H1 (cell line): ENCODE measurements around the gene ACTL8. TPM values are rescaled to one million over a fixed set of nuclear protein-coding genes. Genes with fewer than 3 reads are reported as not detected.

Source experiments
- CTCF ChIA-PET: fragments of 300-600 bp; sonication (Branson Sonifier 250); formaldehyde crosslinking; loops from one replicate; lab custom pipeline; 2021; ENCODE audit not compliant: partially characterized antibody; lab: Charles Lee
- POLR2A ChIA-PET: fragments of 300-600 bp; sonication (Branson Sonifier 250); formaldehyde crosslinking; loops from one replicate; lab custom pipeline; 2021; ENCODE audit warnings: inconsistent platforms; ENCODE audit not compliant: partially characterized antibody; lab: Charles Lee
- DNase-seq, 2 experiments: peaks; one replicate each; pipeline versions ENCODE4 v3.0.0 to v3.0.0-alpha.2; 2010 to 2022; ENCODE audit warnings: low spot score in 2 of 2, low read depth in 1 of 2, mixed read lengths in 1 of 2
- FAIRE-seq: peaks from 2 replicates; lab custom pipeline; 2011; peaks lifted over from hg19 to GRCh38; lab: Jason Lieb, UNC
- H2AFZ ChIP-seq: 2 replicates; pipeline ENCODE4 v1.8.1; 2012; ENCODE audit warnings: low read length, inconsistent platforms
- H2AK5ac ChIP-seq: 2 replicates; pipeline ENCODE4 v1.6.1; 2013; ENCODE audit warnings: low read depth, low read length
- H2BK120ac ChIP-seq: replicated peaks from 2 replicates; pipeline ENCODE3; 2013; ENCODE audit warnings: low read depth, low read length, inconsistent platforms
- H2BK12ac ChIP-seq: 2 replicates; pipeline ENCODE4 v1.6.1; 2013; ENCODE audit warnings: low read depth, low read length
- H2BK15ac ChIP-seq: 2 replicates; pipeline ENCODE4 v1.6.1; 2013; ENCODE audit warnings: low read length
- H2BK20ac ChIP-seq: 2 replicates; pipeline ENCODE4 v1.6.1; 2013; ENCODE audit warnings: low read length
- H2BK5ac ChIP-seq: 2 replicates; pipeline ENCODE4 v1.6.1; 2013; ENCODE audit warnings: low read depth, low read length
- H3K14ac ChIP-seq: 2 replicates; pipeline ENCODE4 v1.6.1; 2013; ENCODE audit warnings: inconsistent platforms; ENCODE audit not compliant: insufficient read length
- H3K18ac ChIP-seq: 2 replicates; pipeline ENCODE4 v1.6.1; 2013; ENCODE audit warnings: low read length; ENCODE audit errors: extremely low read depth
- H3K23ac ChIP-seq: 2 replicates; pipeline ENCODE4 v1.6.1; 2013; ENCODE audit warnings: inconsistent platforms; ENCODE audit not compliant: insufficient read length
- H3K23me2 ChIP-seq: 2 replicates; pipeline ENCODE4 v1.6.1; 2013; ENCODE audit warnings: low read depth, low read length
- H3K27ac ChIP-seq: 2 replicates; pipeline ENCODE4 v1.6.1; 2011; ENCODE audit warnings: low read depth, low read length, inconsistent platforms
- H3K27me3 ChIP-seq, 4 experiments: replicated peaks in 1 of 4; 1 replicate in 1 of 4; 2 replicates in 3 of 4; pipeline versions ENCODE4 v1.6.1 to v1.8.1; 2011 to 2013; ENCODE audit warnings: low read length in 3 of 4, mild to moderate bottlenecking in 3 of 4, inconsistent platforms in 2 of 4, mixed read lengths in 2 of 4, moderate library complexity in 1 of 4; ENCODE audit not compliant: control insufficient read depth in 3 of 4, insufficient read depth in 3 of 4; ENCODE audit errors: extremely low read depth in 1 of 4
- H3K36me3 ChIP-seq, 4 experiments: 2 replicates each; pipeline versions ENCODE4 v1.6.1 to v1.8.1; 2011 to 2013; ENCODE audit warnings: mild to moderate bottlenecking in 4 of 4, low read length in 3 of 4, moderate library complexity in 2 of 4, control low read depth in 1 of 4, inconsistent platforms in 1 of 4; ENCODE audit not compliant: insufficient read depth in 4 of 4, control insufficient read depth in 2 of 4
- H3K4ac ChIP-seq: replicated peaks from 2 replicates; pipeline ENCODE3; 2013; ENCODE audit warnings: low read length, low read depth, mixed read lengths, inconsistent platforms; ENCODE audit not compliant: insufficient read length
- H3K4me1 ChIP-seq, 4 experiments: replicated peaks in 1 of 4; 1 replicate in 1 of 4; 2 replicates in 3 of 4; pipeline versions ENCODE4 v1.6.1 to v1.8.1; 2011 to 2013; ENCODE audit warnings: low read length in 3 of 4, inconsistent platforms in 2 of 4, mixed read lengths in 1 of 4; ENCODE audit not compliant: insufficient read depth in 4 of 4, control insufficient read depth in 3 of 4
- H3K4me2 ChIP-seq, 2 experiments: 2 replicates each; pipeline versions ENCODE4 v1.6.1 to v1.8.1; 2011 to 2013; ENCODE audit warnings: low read depth in 2 of 2, low read length in 2 of 2, control low read depth in 1 of 2, inconsistent platforms in 1 of 2, mild to moderate bottlenecking in 1 of 2; ENCODE audit not compliant: insufficient read depth in 1 of 2
- H3K4me3 ChIP-seq, 4 experiments: fragments of 200-600, 300-600 bp in 1 of 4; sonication (generic), shearing (Covaris generic), sonication (Bioruptor Twin) in 1 of 4; 2 replicates each; pipeline versions ENCODE4 v1.5.1 to v1.8.1; 2011 to 2016; ENCODE audit warnings: low read length in 4 of 4, low read depth in 3 of 4, control low read depth in 2 of 4, inconsistent platforms in 2 of 4, mild to moderate bottlenecking in 2 of 4, mixed read lengths in 1 of 4, moderate library complexity in 1 of 4; ENCODE audit not compliant: insufficient read depth in 2 of 4; ENCODE audit errors: extremely low read depth in 1 of 4
- H3K56ac ChIP-seq: replicated peaks from 2 replicates; pipeline ENCODE3; 2013; ENCODE audit warnings: low read depth, mild to moderate bottlenecking, mixed read lengths, low read length, inconsistent platforms; ENCODE audit not compliant: insufficient read length
- H3K79me1 ChIP-seq: 2 replicates; pipeline ENCODE4 v1.6.1; 2013; ENCODE audit warnings: low read depth, low read length, control low read depth
- H3K79me2 ChIP-seq, 2 experiments: 2 replicates each; pipeline versions ENCODE4 v1.6.1 to v1.8.1; 2012 to 2013; ENCODE audit warnings: low read length in 2 of 2, mild to moderate bottlenecking in 2 of 2, inconsistent platforms in 1 of 2; ENCODE audit not compliant: insufficient read depth in 2 of 2, control insufficient read depth in 1 of 2
- H3K9ac ChIP-seq, 4 experiments: replicated peaks in 1 of 4; 1 replicate in 1 of 4; 2 replicates in 3 of 4; pipeline versions ENCODE4 v1.6.1 to v1.8.1; 2011 to 2013; ENCODE audit warnings: low read depth in 3 of 4, low read length in 3 of 4, control low read depth in 2 of 4, mild to moderate bottlenecking in 2 of 4, moderate library complexity in 2 of 4, inconsistent platforms in 1 of 4; ENCODE audit errors: extremely low read depth in 1 of 4
- H3K9me3 ChIP-seq, 2 experiments: 2 replicates each; pipeline versions ENCODE4 v1.6.1 to v1.8.1; 2012 to 2013; ENCODE audit warnings: mild to moderate bottlenecking in 2 of 2, moderate library complexity in 2 of 2, control low read depth in 1 of 2, inconsistent platforms in 1 of 2, low read depth in 1 of 2, low read length in 1 of 2, mixed read lengths in 1 of 2; ENCODE audit not compliant: insufficient read depth in 2 of 2
- H4K20me1 ChIP-seq, 2 experiments: replicated peaks in 1 of 2; 2 replicates each; pipeline versions ENCODE3 to v1.8.1; 2011 to 2013; ENCODE audit warnings: inconsistent platforms in 2 of 2, low read length in 2 of 2, mild to moderate bottlenecking in 1 of 2; ENCODE audit not compliant: insufficient read depth in 2 of 2, control insufficient read depth in 1 of 2
- H4K5ac ChIP-seq: 2 replicates; pipeline ENCODE4 v1.6.1; 2013; ENCODE audit warnings: low read length, low read depth, mixed read lengths, inconsistent platforms; ENCODE audit not compliant: insufficient read length
- H4K8ac ChIP-seq: 2 replicates; pipeline ENCODE4 v1.8.0; 2013; ENCODE audit warnings: mild to moderate bottlenecking, moderate library complexity, low read length, inconsistent platforms; ENCODE audit not compliant: insufficient read depth; ENCODE audit errors: extremely low read depth
- H4K91ac ChIP-seq: replicated peaks from 2 replicates; pipeline ENCODE3; 2013; ENCODE audit warnings: low read length, mixed read lengths, inconsistent platforms; ENCODE audit not compliant: insufficient read length
- CBX8 ChIP-seq: fragments of 300-800, 300-1000 bp; sonication (generic); IDR thresholded peaks from 2 replicates; pipeline ENCODE4 v1.7.1; 2016; ENCODE audit warnings: low read depth, low read length, borderline replicate concordance
- EP300 ChIP-seq, 2 experiments: IDR thresholded peaks; 1 replicate in 1 of 2; 2 replicates in 1 of 2; pipeline ENCODE4 v1.6.1; 2011 to 2012; ENCODE audit warnings: low read depth in 2 of 2, low read length in 2 of 2, mild to moderate bottlenecking in 2 of 2, borderline replicate concordance in 1 of 2, inconsistent platforms in 1 of 2, moderate library complexity in 1 of 2
- NRF1 ChIP-seq: IDR thresholded peaks from 2 replicates; pipeline ENCODE4 v1.6.1; 2011; ENCODE audit warnings: mild to moderate bottlenecking, low read depth, low read length, improper control_type of control experiment
- POLR2A ChIP-seq, 2 experiments: IDR thresholded peaks; 1 replicate in 1 of 2; 2 replicates in 1 of 2; pipeline ENCODE4 v1.6.1; 2011; ENCODE audit warnings: low read depth in 2 of 2, low read length in 2 of 2, mild to moderate bottlenecking in 2 of 2; ENCODE audit errors: control extremely low read depth in 1 of 2
- POU5F1 ChIP-seq: IDR thresholded peaks from 2 replicates; pipeline ENCODE4 v1.6.1; 2011; ENCODE audit warnings: low read depth, mild to moderate bottlenecking, low read length, moderate library complexity
- RNF2 ChIP-seq: fragments of 200-900, 300-1000 bp; sonication (generic); IDR thresholded peaks from 2 replicates; pipeline ENCODE4 v1.7.1; 2016; ENCODE audit warnings: borderline replicate concordance, low read depth, mild to moderate bottlenecking, antibody characterized with exemption, low read length; ENCODE audit not compliant: poor library complexity, severe bottlenecking; ENCODE audit errors: missing control alignments
- RXRA ChIP-seq: IDR thresholded peaks from 2 replicates; pipeline ENCODE4 v1.6.1; 2011; ENCODE audit warnings: low read depth, mild to moderate bottlenecking, low read length, moderate library complexity; ENCODE audit not compliant: insufficient read depth
- SP4 ChIP-seq: IDR thresholded peaks from 2 replicates; pipeline ENCODE4 v1.6.1; 2012; ENCODE audit warnings: low read length, inconsistent platforms
- polyA plus RNA-seq, 7 experiments: library from polyadenylated mRNA; depleted of rRNA in 3 of 7; stranded (reverse) in 5 of 7; unstranded in 2 of 7; fragments of >200 nt in 5 of 7; fragments of 200-250 nt in 2 of 7; gene quantifications; 1 replicate in 5 of 7; 2 replicates in 1 of 7; 4 replicates in 1 of 7; pipeline versions ENCODE4 v1.2.1 to v1.2.3, GENCODE V29; 2011 to 2013; ENCODE audit warnings: missing spikeins in 2 of 7, mixed read lengths in 2 of 7
- total RNA-seq: library from RNA; stranded (reverse); fragmentation: NEBNext Ultra II Directional; extraction: Animal tissue kit (Norgen Biotek cat#: 25700); gene quantifications from 2 replicates; pipeline ENCODE4 v1.2.1, GENCODE V29; 2021

The ACTL8 gene
- total and polyA plus RNA-seq, 2 of the 8 experiments (the other 6 are each of a cell fraction or from before 2014, with no cell fraction given), result 0.33 to 0.47 TPM

DNA sequence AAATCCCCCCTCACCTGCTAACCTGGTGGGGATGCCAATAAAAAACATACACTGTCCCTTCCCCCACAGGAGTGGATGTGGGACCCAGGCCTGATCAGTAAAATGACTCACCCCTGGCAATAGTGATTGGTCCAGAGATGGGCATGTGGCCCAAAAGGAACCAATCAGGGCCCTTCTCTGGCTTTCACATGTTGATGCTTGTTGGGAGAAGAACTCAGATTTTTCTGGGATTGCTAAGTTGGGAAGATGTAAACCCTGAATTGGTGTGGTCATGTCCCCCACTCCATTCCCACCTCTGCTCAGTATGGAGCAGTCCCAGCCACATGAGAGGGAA, 43.6 kb upstream of the ACTL8 start:
- no peak overlapping the region for H2BK5ac ChIP-seq
- H3K18ac ChIP-seq, result no peak overlapping the region
- no peak overlapping the region for H4K8ac ChIP-seq
- H3K36me3 ChIP-seq, result no peaks in the 10 kb centered on the region
- H2BK120ac ChIP-seq, result no peak overlapping the region
- no peak overlapping the region for H2BK12ac ChIP-seq
- H3K4me1 ChIP-seq, result no peaks in the 10 kb centered on the region
- no peak overlapping the region for H3K4me3 ChIP-seq
- H3K56ac ChIP-seq, result no peak overlapping the region
- no peak overlapping the region for H3K9ac ChIP-seq
- H3K14ac ChIP-seq, result no peak overlapping the region
- no peaks in the 10 kb centered on the region for H3K23me2 ChIP-seq
- H4K91ac ChIP-seq, result no peak overlapping the region
- peaks cover 4 to 17% of the 10 kb centered on the region in 2 experiments; a peak in 3 of 4 replicates for H3K9me3 ChIP-seq
- H3K27me3 ChIP-seq, result peaks cover 0 to 2% (median 0%) of the 10 kb centered on the region in 4 experiments; a peak in 1 of 7 replicates
- TF ChIP-seq SP4, result no peak
- TF ChIP-seq POLR2A (IDR thresholded peaks at IDR 0.05; ENCODE audit: control extremely low read depth in 1 of 2, low read depth in 2 of 2, low read length in 2 of 2), result no peak
- no peak for TF ChIP-seq RXRA
- no peak for TF ChIP-seq EP300 (IDR thresholded peaks at IDR 0.05; ENCODE audit: borderline replicate concordance in 1 of 2, low read depth in 2 of 2, low read length in 2 of 2)
- no peak for TF ChIP-seq NRF1
- no peak for TF ChIP-seq CBX8
- TF ChIP-seq RNF2, result no peak
- no peak for TF ChIP-seq POU5F1
- H2AK5ac ChIP-seq, result no peak overlapping the region
- H3K79me1 ChIP-seq, result no peaks in the 10 kb centered on the region
- CTCF ChIA-PET, result interaction anchor here (0.6 to 3.3 kb wide), 3 partner anchors 41 to 115 kb away, joined by 3 to 17 read pairs (median 3); no protein-coding TSS in a partner anchor
- H3K4me2 ChIP-seq, result no peak overlapping the region
- H2AFZ ChIP-seq, result no peak overlapping the region
- no peaks in the 10 kb centered on the region for H4K20me1 ChIP-seq
- H3K27ac ChIP-seq, result no peak overlapping the region
- H2BK20ac ChIP-seq, result no peak overlapping the region
- no peak overlapping the region for H2BK15ac ChIP-seq
- no peak for DNase-seq
- H3K4ac ChIP-seq, result no peak overlapping the region
- FAIRE-seq, result no peak
- no peaks in the 10 kb centered on the region for H3K79me2 ChIP-seq
- H3K23ac ChIP-seq, result no peak overlapping the region
- no peak overlapping the region for H4K5ac ChIP-seq
- POLR2A ChIA-PET, result no interaction called here
